T47D (cell line): Measurements from ENCODE around the gene SLC48A1.

Experiments
- DNase-seq, 2 experiments: peaks; one replicate each; pipeline versions ENCODE4 v3.0.0 to v3.0.0-alpha.2; 2011 to 2012; ENCODE audit warnings: low read depth in 1 of 2, low spot score in 1 of 2
- JUND ChIP-seq: IDR thresholded peaks from 2 replicates; pipeline ENCODE4 v1.6.1; 2012; ENCODE audit warnings: low read depth
- in situ Hi-C: cut with HindIII; loops from 2 replicates; pipeline ENCODE4 v1.10.0; 2016; ENCODE audit warnings: low sequenced_read_pairs, low pct_unique_long_range_greater_than_20kb

SLC48A1 gene

DNA sequence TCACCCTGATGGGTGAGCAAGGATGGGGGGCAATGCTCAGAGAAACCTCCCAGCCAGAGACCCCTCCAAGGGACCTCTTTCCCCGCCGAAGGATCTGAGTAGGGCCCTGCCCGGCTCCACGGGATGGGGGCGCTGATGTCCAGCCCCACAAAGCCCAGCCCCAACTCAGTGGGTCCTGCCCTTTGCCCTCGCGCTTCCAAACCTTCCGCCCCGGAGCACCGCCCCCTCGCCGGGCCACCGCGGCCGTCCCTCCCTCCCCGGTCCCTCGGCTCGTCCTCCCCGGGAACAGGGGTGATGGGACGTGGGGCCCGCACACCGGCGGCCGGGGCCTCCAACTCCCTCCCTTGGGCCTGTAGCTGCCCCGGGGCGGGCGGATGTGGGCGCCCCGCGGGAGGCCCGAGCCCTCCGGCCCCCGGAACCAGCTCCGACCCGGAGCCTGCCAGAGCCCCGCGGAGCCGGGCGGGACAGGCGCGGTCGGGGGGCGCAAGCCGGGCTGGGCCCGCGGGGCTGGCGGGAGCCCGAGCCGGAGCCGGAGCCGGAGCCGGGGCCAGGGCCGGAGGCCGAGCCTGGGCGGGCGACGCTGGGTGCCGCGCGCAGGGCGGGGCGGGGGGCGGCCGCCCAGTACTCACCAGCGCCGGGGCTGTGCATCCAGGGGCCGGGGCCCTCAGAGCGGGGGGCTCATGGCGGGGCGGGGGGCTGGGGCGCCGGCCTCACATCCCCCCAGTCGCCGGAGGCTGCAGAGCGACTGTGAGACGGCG, 46.3 kb downstream of the SLC48A1 start:
- DNase-seq: peak; percentile 44 to 54
- in situ Hi-C loops: no loop called here
- no peak for TF ChIP-seq JUND

DNA sequence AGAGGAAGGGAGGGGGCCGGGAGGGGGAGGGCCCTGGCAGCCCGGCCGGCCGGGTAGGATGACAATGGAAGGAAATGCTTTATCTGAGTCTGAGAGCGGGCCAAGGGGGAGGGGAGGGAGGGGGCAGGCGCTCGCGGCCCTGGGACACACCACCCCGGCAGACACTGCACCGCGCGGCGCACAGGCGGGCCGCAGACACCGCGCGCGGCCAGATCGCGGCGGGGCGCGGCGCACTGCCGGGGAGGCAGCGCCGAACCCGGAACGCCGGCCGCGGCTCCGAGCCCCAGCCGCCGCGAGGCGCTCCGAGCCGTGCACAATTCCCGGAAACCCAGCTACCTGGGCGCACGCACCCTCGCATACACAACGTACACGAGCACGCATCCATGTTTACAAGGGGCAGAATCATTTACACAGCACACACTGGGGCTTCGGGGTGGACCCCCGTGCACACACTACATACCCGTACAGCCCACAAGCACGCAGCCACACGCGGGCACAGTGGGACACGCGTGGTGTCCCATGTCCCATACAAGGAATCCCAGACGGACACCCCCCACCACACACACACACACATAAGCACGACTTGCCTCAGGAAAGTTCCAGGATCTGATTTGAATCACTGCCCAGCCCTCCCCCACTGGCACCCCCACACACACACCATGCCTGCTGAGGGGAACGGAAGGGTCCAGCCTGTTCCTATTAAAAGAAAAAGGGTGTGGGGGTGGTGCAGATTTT, 47.0 kb downstream of the SLC48A1 start, which contains the start of gene HDAC7:
Gene HDAC7 (minus strand): TSS at position 8 of the 735 bp plus-strand sequence. CDS start 118 bp downstream, outside the sequence.
- TF ChIP-seq JUND: no peak
- peak; percentile 85 to 90 for DNase-seq
- in situ Hi-C loops: no loop called here

DNA sequence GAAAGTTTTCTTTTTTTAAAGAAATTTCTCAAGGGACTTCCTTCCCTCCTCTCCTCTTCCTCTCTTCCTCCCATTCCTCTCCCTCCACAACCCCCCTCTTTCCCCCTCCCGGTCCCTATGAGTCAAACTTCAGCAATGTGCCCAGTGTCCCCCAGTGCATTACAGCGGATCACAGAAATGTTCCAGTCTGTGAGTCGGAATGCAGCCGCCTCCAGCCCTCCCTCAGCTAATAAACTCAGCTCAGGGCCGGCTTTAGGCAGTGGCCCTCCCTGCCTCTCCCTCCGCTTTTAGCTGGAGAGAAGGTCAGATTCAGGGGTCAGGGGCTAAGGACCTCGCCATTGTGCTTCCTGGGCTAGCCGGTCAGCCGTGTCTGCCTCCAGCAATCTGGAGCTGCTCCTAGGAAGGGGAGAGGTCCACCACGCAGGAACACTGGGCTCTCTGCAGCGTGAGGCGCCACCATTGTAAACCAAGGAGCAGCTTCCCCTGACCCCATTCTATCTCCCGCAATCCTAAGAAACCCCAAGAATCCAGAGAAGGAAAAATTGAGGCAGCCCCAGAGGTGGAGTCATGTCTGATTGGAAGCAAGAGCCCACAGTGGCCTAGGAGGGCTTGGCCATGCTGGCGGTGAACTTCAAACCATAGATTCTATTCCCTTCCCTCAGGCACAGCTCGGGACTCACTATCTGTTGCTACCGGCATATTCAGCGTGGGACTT, 47.8 kb downstream of the SLC48A1 start:
- DNase-seq: peak; percentile 87 to 90
- TF ChIP-seq JUND: peak; percentile 93
- in situ Hi-C loops: no loop called here

DNA sequence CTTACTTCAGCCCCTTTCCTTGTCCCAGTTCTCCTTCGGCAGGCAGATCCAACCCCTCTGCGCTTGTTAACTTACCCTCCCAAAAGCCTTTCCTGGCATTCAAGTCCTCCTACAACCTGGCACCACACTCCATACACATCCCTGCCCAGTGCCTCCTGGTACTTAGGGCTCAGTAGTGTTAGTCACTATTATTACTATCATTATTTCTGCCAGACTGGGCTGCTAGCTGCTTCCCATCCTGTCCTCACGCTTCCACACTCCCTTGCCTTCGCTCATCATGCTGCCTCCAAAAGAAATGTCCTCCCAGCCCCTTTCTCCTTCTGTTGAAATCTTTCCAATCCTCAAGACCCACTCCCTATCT, 48.3 kb downstream of the SLC48A1 start:
- no peak for TF ChIP-seq JUND
- in situ Hi-C loops: no loop called here
- DNase-seq: no peak

DNA sequence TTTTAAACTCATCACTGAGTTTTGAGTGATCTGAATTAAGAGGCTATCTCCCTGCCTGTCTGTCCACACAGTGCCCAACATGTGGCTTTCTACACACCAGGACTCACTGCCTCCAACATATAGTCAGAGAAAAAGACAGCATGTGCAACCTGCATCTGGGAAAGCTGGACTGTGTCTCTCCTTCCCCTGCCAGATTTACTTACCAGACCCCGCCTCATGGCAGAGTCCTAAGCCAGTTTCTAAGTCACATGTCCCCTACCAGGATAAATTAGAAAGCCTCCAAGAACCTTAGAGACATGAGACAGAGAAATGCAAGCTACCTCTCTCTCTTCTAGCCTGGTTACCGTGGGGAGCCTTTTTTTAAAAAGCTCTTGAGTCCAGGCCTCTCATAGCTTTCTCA, 49.4 kb downstream of the SLC48A1 start:
- in situ Hi-C loops: no loop called here
- no peak for DNase-seq
- TF ChIP-seq JUND: no peak

DNA sequence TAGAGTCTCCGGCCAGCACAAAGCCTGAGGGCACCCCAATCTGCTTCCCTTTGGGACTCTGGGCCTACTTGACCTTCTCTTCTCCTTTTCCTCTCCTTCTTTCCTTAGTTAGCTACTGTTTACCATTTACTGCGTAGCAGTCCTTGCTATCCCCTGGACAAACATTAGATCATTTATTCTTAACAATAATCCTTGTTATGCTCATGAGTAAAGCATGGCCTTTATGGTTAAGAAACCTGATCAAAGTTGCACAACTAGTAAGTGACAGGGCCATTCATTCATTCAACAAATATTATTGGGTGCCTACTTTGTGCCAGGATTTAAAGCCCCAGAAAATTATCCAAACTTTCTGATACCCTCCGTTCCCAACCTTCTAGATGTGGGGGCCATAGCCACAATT, 49.8 kb downstream of the SLC48A1 start:
- no peak for TF ChIP-seq JUND
- DNase-seq: no peak
- in situ Hi-C loops: no loop called here

DNA sequence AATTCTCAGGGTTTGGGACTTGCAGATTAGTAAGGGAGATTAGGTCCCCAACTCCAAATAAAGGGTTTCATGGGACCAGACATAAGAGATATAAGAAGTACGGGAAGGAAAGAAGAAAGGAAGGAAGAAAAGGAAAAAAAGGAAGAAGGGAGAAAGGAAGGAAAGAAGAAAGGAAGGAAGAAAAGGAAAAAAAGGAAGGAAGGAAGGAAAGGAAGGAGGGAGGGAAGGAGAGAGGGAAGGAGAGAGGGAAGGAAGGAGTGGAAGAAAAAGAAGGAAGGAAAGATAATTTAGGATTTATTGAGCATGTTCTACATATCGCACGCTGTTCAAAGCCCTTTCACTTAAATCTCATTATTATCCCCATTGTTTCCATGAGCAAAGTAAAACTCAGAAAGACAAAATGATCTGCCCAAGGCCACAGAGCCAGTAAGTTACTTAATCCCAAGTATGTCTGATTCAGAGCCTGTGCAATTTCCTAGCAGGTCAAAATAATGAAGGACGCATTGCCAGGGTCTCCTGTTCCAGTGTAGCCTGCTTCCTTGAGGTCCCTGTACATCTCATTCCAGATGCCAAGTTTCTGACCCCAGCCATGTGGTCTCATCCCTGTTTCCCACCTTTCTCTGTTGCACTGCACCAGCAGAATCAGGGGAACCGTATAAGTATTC, 50.5 kb downstream of the SLC48A1 start:
- no peak for TF ChIP-seq JUND
- no peak for DNase-seq
- in situ Hi-C loops: no loop called here

DNA sequence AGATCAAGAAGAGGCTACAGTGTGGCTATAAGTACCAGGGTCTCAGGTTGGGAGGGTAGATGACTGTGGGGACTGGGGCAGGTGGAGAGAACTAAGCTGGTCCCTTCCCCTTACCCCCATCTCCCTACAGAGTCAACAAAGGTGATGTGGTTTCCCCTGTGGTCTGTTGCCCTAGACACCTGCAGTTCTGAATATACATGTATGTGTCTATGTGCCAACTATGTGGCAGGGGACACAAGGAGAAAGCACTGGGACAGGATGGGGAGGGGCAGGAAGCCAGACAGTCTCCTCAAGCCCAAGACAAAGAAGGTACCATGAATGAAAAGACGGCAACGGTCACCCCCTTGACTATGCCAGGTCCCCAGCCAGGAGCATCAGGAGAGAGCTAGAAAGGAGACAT, 51.2 kb downstream of the SLC48A1 start:
- DNase-seq: no peak
- in situ Hi-C loops: no loop called here
- no peak for TF ChIP-seq JUND

DNA sequence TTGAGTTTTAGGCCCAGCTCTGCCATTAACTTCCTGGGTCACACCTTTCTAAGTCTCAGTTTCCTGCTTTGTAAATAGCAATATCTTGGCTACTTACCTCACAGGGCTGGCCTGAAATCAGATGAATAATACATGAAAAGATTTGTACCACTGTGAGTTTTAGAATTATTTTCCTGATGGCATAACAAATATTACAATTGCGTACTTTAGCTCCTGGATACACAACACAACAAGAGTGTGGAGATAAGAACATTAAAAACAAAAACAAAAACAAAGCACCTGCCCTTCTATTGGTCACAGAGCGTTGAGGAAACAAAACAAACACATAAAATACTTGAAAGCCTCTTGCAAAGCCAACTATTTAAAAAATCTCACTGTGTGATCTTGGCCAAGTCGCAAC, 51.6 kb downstream of the SLC48A1 start:
- no peak for TF ChIP-seq JUND
- no peak for DNase-seq
- in situ Hi-C loops: no loop called here

DNA sequence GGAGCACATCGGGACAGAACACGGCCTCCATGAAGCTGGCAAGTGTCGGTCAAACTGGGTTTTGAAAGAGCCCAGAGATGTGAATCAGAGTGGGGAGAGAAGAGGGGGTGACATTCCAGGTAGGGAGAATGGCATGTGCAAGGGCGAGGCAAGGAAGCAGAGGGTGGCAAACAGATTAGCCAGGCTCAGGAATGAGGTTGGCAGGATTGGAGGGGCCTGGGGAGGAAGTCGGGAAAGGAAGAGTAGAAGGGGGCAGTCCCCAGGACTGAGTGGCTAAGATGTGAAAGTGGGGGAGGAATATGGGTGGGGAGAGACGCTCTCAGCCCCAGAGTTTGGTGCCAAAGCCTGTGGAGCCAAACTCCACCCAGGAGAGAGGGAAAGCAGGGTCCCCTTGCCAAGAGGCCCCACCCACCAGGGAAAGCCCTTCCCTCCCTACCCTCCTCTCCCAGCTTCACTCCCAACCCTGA, 52.2 kb downstream of the SLC48A1 start:
- no peak for DNase-seq
- in situ Hi-C loops: no loop called here
- TF ChIP-seq JUND: no peak

DNA sequence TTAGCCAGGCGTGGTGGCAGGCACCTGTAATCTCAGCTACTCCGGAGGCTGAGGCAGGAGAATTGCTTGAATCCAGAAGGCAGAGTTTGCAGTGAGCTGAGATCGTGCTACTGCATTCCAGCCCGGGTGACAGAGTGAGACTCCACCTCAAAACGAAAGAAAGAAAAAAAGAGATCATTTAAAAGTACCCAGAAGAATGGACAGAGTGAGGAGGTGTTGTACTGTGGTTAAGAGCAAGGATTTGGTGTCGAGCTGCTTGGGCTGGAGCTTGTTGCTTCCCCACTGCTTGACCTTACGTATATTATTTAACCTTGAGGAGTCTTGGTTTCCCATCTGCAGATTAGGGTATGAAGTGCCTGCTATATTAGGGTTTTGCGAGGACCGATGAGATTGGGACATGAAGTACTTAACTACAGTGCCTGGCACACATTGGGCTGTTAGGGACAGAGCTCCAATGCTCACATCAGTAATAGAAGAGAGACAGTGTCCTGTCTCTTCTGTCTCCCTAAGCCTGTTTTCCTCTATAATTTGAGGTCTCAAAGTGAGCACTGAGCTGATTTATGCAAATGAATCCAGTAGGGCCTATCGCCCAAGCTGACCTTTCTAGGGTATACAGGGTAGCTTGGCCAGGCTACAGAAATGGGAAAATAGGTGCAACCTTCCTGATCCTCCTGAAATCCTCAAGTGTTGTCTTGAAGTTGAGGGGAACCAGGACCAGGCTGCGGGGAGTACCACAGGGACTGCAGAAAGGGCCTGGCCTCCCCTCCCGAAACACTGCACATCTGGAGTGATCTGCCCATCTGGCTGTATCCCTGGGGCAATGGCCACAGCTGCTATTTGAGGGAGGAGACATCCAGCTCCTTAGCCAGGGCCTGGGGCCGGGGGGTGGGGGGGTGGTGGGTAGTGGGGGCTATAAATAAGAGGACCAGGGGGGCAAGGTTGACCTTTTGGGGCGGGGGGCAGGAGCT, 55.3 kb downstream of the SLC48A1 start:
- TF ChIP-seq JUND: no peak
- DNase-seq: no peak
- in situ Hi-C loops: no loop called here
